CD4-positive, alpha-beta T cell treated with Interleukin-21 for 1 hour (primary cell): ENCODE results near the gene NAP1L1.
A peak's percentile ranks its signal among the peaks of the same experiment; 100 is the strongest.

ENCODE experiments used
- DNase-seq: peaks from one replicate; pipeline ENCODE4 v3.0.0-alpha.2; 2020

NAP1L1 gene, protein sequence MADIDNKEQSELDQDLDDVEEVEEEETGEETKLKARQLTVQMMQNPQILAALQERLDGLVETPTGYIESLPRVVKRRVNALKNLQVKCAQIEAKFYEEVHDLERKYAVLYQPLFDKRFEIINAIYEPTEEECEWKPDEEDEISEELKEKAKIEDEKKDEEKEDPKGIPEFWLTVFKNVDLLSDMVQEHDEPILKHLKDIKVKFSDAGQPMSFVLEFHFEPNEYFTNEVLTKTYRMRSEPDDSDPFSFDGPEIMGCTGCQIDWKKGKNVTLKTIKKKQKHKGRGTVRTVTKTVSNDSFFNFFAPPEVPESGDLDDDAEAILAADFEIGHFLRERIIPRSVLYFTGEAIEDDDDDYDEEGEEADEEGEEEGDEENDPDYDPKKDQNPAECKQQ

DNA sequence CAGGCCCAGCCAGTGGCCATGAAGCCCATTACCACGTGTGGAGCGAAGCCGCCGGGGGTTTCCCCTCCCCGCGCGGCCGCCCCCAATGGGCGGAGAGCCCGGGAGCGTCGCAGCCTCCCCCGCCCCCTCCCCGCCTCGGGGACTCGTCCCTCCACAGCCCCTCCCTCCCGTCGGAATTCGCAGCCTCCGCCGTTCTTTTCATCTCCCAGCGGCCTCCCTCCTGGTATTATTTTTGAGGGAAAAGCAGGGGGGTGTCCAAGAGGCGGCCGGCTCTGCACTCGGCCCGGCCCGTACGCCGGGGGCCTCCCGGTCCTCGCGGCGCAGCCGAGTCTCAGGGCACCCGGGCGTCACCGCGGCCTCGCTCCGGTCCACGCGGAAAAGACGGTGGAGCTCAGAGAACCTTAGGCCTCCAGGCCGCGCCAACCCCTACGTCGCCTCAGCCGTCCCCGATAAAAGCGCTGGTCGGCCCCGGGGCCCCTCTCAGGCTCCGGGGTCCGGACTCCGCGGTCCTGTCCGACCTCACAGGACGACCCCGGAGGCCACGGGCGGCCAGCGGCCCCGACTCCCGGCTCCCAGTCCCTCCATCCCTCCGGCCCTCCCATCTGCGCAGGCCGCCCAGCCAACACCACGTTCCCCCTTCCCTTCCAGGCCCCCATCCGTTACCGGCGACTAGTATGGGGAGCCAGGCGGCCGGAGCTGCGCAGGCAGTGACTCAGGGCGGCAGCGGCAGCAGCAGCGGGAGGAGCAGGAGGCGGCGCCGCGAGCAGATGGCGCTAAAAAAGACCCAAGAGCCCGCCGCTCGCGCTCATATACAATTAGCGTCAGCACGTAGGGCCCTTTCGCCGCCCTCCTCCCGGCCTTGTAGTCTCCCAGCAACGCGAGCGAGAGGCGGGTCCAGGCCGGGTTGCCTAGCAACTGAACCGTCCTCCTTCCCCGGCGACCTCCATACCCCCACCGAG, at the start of gene NAP1L1:
NAP1L1 (minus strand) TSS at position 782 of the 959 bp plus-strand sequence. CDS start 10,466 bp downstream, outside the sequence.
- DNase-seq = peak; percentile 97

DNA sequence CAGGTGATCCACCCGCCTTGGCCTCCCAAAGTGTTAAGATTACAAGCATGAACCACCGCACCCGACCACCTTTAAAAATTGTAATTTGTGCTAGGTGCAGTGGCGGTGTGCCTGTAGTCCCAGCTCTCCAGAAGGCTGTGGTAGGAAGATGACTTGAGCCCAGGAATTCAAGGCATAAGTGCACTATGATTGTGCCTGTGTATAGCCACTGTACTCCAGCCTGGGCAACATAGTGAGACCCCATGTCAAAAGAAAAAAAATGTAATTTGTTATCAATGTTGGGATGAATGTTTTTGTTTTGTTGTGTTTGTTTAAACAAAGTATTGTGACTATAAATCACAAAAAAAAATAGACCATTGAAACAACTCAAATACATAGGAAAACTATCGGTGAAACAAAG, 43.1 kb upstream of the NAP1L1 start:
- DNase-seq = no peak

DNA sequence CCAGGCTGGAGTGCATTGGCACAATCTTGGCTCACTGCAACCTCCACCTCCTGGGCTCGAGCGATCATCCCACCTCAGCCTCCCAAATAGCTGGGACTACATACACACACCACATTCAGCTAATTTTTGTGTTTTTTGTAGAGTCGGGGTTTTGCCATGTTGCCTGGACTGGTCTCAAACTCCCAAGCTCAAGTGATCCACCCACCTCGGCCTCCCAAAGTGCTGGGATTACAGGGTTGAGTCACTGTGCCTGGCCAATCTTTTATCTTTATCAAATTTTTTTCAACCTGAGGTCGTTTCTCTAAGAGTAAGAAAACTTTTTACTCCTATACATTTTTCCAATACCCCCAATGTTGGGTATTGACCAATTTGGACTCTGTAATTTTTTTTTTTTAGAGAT, 40.0 kb upstream of the NAP1L1 start:
- DNase-seq = no peak

DNA sequence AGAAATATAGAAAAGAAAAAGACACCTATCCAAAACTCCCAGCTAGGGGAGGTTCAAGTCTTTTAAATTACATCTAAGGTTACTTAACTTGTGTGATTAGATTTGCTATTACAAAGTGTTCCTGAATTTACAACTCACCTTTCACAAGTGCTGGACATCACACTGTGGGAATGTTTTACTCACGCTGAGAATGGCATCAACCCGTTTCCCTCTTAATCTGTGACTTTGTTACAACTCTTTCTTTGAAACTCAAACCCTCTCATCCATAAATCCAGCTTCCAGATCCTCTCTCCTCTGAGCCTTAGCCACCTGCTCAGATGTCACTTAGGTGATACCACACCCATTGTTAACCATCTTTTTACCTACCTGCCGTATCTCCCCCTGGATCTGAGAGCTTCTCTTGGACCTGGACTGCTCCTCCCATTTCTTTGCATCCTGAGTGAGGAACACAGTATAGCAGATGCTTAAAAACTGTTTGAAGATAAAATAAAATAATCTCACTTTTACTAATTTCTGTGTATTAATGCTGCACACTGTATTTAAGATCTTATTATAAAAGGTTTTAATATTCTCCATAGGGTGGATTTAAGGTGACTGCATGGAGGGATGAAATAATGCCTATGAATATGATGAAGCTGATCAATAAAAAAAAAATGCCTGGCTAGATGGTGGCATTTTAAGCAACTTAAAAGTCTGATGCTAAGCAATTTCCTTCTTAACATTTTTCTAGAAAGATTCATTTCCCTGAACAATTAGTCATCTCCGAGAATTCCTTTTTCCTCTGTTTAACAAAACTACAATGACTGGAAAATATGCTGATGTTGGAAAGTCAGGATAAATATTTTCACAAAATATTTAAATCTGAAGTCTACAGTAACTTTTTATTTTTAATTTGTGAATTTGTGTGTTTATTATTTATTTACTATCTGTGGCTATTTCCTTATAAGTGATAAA, 39.1 kb upstream of the NAP1L1 start:
- DNase-seq = no peak

DNA sequence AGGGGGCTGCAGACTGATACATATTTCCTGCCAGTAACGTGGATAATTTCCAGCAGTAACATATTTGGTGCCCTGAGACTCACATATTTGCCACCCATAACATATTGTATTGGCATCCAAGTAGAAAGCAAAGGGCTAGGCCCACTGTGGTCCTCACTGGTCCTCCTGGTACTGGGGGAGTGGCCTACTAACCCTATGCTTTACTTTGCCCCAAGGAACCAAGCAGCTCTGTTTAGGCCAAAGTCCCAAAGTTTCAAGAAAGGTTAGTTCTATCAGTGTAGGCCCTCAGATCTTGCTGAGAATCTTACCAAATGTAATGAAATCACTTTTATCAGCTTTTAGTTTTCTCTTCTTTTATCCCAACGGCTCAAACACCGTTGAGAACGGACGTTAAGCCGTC, 35.4 kb upstream of the NAP1L1 start:
- DNase-seq = no peak

DNA sequence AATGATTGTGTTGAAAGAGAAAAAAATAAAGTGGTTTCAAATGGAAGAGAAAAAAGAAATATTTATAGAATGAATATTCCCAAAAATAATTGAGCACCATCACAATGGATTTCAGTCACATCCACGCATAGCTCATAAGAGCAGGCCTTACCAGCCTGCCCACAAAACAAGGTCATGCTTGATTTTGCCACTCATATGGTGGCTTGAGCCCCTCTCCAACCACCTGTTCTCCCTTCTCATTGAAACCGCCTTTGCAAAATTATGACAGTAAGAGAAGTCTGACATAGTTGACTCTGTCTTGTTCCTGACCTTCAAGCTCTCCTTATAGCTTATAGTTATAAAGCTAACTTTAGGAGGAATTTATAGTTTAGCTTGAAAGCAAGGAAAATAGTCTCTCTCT, 33.3 kb upstream of the NAP1L1 start:
- no peak for DNase-seq

DNA sequence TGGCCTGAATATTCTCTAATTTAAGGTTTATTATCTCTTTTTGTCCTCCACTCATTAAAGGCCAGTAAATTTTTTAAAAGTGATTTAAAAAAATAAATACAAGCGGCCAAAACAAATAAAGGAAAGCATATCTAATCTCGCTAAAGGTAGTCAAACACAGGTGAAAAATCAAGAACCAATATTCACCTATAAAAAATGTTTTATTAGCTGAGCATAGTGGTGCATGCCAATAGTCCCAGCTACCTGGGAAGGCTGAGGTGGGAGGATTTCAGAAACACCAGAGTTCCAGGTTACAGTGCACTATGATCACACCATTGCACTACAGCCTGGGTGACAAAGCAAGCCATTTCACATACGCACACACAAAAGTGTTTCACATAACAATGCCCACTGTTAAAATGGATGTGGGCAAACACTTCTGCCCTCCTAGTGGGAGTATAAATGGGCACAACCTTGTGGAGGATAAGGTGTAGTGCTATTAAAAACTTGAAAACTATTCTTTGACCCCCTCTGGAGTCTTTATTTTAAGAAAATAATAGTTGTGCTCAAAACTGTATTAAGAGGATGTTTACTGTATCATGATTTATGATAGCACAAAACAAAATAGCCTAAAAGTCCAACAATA, 32.7 kb upstream of the NAP1L1 start:
- DNase-seq = no peak

DNA sequence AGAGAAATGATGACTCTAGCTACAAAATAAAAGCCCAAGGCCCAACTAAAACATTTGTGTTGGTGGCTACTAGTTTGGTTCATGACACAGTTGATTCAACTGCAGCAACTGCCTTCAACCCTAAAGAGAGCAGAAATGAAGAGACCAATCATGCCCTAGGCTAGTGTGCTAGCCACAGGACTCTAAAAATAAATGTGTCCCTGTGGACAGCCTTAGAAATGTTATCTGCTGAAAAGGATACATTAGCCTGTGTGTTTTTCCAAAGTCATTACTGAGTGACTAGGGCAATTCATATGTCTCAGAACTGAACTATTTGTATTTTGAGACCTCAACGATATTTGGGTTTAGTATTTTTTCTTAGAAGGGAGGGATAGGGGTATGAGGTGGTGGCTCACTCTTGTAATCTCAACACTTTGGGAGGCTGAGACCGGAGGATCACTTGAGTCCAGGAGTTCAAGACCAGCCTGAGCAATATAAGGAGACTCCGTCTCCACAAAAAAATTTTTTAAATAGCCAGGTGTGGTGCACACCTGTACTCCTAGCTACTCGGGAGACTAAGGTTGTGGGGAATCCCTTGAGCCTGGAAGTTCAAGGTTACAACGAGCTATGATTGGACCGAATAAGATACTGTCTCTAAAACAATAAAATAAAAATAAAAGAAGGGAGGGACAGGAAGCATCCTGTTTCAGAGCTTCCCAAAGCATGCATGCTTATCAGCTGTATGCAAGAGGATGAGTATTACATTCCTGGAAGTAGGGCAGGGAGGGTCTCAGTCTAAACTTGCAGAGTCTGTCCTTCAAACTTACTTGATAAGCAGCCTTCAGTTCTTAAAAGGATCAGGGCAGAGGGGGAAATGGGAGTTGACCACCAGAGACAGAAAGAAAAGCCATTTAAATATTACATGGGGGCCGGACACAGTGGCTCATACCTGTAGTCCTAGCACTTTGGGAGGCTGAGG, 29.6 kb upstream of the NAP1L1 start:
- DNase-seq = no peak

DNA sequence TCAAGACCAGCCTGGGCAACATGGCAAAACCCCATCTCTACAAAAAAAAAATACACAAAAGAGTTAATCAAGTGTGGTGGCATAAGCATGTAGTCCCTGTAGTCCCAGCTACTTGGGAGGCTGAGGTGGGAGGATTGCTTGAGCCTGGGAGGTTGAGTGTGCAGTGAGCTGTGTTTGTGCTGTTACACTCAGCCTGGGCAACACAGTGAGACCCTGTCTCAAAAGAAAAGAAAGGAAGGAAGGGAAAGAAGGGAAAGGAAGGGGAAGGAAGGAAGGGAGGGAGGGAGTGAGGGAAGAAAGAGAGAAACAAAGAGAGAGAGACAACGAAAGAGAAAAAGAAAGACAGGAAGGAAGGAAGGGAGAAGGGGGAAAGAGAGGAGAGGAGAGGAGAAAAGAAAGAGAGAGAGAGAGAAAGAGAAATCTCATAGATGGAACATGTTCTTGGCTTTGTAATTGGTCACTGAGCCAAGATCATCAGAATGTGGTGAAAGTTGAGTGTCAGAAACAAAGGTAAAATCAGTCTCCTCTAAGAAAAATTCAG, 26.8 kb upstream of the NAP1L1 start:
- no peak for DNase-seq

DNA sequence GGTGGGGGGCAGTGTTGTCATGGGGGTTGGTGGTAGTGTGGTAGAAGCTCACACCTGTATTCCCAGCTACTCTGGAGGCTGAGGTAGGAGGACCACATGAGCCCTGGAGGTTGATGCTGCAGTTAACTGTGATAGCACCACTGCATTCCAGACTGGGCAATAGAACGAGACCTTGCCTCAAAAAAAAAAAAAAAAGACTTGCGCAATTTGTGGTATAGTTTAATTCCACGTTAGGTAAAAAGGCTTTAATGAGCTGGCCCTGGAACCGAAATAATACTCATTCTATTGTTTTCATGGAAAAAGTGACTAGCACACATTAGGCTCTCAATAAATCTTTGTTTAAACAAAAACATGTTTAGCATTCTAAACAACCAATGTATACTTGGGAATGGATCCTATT, 25.4 kb upstream of the NAP1L1 start:
- DNase-seq = no peak

DNA sequence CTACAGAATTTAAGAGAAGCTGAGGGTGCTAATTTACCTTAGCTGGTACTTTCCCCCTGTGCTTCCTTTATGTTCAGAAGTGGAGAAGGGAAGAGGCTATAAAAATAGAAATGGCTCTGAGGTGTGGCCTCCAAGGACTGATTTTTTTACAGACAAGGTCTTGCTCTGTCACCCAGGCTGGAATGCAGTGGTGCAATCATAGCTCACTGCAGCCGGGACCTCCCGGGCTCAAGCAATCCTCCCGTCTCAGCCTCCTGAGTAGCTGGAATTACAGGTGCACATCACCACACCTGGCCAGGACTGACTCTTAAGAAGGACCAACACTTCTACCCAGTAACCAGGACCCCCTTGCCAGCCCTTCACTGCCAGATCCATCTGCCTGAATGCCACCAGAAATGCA, 23.9 kb upstream of the NAP1L1 start:
- DNase-seq = no peak

DNA sequence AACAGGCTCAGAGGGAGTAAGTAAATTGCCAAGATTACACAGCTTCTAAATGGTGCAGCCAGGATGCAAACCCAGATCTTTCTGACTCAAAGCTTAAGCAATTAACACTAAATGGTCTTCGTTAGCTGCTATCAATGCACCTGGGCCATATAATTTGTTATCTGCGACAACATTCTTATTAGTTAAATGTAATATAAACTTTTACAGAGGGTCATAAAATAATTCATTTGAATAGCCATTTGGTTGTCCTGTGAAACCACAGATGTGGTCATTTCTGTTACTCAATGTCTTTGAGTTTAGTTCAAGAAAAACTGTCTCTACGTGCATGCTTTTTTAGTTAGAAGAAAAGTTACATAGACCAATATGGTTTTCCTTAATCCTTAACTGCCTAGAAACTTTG, 22.1 kb upstream of the NAP1L1 start:
- DNase-seq = no peak

DNA sequence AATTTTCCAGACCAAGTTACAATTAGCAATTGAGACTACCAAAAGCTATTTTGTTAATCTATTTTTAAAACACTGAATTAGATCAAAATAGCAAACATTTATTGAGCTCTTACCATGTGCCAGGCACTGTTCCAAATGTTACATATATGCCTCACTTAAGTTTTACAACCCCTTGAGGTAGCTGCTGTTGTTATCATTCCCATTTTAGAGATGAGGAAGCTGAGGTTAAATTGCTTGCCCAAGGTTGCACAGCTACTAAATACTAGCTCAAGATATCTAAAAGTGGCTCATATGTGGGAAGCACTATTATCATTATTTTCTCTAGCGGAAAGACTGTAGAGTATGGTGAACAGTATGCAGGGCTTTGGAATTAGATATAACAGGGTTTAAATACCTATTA, 19.5 kb upstream of the NAP1L1 start:
- DNase-seq = no peak

DNA sequence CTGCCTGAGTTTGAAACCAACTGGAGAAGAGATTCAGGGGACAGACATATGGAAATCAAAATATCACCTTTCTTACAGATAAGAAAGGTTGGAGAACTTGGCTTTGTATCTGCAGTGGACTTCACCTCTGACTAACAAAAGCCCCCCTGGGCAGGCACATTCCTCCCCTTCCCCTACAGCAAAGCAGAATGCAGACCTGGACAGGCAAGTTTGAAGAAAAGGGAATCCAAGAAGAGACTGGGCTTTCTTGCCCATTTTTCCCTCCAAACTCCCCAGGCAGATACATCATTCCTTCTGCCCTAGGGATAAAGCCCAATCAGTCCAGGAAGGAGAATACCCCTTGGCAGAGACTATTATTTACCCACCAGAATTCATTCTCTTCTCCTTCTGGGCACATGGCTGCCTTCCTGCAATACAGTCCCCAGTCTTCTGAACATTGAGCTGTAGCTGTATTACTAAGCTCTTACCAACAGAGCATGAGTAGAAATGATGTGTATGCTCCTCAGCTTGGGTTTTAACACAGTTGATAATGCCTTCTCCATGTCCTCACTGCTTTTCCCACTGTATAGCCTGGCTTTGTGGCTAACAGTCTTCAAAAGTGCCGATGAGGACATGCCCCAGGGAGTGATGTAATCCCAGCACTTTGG, 17.4 kb upstream of the NAP1L1 start:
- no peak for DNase-seq

DNA sequence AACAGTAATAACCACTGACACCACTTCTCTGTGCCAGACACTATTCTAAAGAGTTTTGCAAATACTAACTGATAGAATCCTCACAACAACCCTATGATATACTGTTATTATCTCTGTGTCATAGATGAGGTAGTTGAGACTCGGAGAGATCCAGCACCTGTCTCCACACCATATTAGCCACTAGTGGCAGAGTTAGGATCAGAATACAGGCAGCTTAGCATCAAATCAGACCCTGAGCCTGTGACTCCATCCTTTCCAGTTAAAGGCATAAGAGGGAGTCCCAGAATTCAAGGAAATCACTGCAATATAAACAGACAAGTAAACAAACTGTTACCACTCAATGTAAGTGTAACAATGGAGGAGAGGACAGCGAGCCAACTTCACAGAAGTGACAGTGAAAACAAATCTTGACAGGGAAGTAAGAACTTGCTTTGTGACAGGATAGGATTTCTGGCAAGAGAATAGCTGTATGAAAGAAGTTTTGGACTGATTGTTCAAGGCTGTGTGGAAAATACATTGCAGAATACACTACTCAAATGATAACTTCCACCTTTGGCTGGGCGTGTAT, 11.7 kb upstream of the NAP1L1 start:
- no peak for DNase-seq

DNA sequence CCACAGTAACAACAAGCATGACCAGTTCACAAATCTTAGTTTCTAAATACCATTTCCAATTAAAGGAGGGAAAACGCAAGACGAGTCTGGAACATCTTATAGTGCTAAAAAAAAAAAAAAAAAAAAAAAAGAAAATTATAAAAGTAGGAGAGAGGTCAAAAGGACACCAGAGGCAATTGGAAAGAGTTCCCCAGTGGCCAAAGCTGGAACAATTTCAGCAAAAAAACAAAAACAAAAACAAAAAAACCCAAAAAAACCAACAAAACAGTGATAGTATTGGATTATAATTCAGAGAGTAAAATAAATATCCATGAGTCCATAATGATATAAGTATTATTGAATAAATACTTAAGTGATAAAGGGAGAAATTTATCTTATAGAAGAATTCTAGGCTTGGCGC, 10.3 kb upstream of the NAP1L1 start:
- no peak for DNase-seq

DNA sequence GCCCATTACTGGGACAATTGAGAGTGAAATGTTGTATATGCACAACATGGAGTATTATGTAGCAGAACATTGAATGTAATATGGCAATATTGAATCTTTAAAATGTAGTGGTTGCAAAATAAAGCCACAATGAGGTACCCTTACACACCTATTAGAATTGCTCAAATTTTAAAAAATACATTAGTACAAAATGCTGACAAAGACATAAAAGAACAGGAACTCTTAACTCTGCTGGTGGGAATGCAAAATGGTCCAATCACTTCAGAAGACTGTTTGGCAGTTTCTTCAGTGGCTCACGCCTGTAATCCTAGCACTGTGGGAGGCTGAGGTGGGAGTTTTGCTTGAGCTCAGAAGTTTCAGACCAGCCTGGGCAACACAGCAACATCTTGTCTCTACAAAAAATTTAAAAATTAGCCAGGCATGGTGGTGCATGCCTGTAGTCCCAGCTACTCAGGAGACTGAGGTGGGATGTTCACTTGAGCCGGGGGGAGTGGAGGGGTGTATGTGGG, 6.8 kb upstream of the NAP1L1 start:
- DNase-seq = no peak

DNA sequence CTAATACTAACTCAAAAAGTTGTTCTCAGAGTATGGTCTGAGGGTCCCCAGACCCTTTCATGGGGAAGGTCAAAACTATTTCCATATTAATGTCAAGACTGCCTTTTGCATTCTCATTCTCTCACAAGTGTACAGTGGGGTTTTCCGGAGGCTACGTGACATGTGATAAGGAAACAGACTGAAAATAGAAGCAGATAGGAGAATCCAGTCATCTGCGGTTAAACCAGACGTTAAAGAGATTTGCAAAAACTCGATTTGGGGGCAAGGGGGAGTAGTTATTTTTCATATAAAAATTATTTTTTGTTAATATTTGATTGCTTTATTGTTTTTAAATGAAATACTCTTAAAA, 1.0 kb upstream of the NAP1L1 start:
- peak; percentile 79 for DNase-seq

DNA sequence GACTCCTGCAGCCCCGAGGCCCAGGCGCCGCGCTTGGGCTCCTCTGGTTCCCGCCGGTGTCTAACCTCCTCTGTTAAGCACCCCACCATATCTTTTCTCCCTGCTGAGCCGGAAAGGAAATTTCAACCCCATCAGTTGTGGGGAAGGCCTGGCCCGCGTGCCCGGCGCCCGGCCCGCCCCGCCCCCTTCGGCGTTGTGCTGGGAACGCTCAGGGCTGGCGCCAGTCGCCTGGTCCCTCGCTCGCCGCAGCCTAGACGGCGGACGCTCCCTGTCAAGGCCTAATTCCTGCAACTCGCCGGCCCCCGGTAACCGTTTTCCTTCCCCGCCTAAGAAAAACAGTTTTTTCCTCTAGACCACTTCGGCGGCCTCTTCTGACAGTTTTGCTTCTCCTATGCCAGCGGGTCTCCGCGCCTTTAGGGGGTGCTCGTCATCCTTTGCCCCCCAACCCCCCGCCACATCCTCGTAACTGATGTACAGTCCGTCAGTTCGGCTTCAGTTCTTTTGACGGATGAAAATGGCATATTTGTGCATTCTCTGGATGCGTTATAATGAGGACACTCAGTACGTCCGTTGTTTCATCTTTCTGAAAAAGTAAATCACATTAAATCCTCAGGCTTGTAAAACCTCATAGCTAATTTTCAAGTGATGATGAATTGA, 506 bp upstream of the NAP1L1 start:
- peak; percentile 70 for DNase-seq
